ENCODE data around the gene VASN. TPM values are rescaled to one million over a fixed set of nuclear protein-coding genes. Genes with fewer than 3 reads are reported as not detected.
A peak's percentile ranks its signal among the peaks of the same experiment; 100 is the strongest.

Gene VASN
- total RNA-seq, 2 experiments from 2014 or later = not detected

DNA sequence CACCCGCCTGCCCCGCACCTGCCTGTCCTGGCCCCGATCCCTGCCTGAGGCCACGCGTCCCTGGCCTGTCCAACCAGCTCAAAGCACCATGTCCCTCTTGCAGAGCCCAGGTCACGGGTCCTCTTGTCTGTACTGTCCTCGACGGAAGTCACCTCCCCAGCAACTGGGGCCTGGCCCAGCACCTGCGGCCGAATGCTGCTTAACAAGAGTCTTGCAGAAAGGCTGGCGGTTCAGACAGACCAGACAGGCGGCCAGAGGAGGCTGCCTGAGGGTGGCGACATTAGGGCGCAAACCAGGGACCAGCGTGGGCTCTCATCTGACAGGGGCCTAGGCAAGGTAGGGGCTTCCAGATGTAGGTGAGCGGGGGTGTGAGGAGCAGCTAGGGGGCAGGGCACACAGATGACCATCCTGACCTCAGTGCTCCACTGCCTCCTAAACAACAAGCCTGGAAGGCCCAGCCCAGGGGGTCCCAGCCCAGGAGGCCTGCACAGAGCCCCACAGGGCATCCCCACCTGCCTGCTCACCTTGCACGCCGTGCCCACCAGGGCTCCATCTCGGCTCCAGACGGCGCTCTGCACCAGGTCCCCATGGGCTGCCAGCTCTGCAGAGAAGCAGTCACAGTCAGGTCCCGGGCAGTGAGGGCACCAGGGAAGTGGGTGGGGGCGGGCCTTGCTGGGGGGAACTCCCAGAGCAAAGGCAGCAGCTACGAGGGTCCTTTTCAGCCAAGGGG is 33.5 kb downstream of the VASN start:
- DNase-seq = no peak
- no peak for ATAC-seq
- H3K27ac Mint-ChIP-seq = no peak overlapping the region
- no peaks in the 10 kb centered on the region for H3K9me3 Mint-ChIP-seq (ENCODE audit: low read depth)
- peaks cover 27% of the 10 kb centered on the region for H3K36me3 Mint-ChIP-seq
- H3K4me1 Mint-ChIP-seq = peaks cover 7% of the 10 kb centered on the region
- CTCF ChIA-PET = interaction anchor here (0.8 to 1.8 kb wide), 3 partner anchors 10 to 11 kb away, joined by 3 to 6 read pairs (median 6); partner anchors contain the start of gene CORO7
- H3K4me3 Mint-ChIP-seq = no peak overlapping the region
- H3K27me3 Mint-ChIP-seq = no peaks in the 10 kb centered on the region

DNA sequence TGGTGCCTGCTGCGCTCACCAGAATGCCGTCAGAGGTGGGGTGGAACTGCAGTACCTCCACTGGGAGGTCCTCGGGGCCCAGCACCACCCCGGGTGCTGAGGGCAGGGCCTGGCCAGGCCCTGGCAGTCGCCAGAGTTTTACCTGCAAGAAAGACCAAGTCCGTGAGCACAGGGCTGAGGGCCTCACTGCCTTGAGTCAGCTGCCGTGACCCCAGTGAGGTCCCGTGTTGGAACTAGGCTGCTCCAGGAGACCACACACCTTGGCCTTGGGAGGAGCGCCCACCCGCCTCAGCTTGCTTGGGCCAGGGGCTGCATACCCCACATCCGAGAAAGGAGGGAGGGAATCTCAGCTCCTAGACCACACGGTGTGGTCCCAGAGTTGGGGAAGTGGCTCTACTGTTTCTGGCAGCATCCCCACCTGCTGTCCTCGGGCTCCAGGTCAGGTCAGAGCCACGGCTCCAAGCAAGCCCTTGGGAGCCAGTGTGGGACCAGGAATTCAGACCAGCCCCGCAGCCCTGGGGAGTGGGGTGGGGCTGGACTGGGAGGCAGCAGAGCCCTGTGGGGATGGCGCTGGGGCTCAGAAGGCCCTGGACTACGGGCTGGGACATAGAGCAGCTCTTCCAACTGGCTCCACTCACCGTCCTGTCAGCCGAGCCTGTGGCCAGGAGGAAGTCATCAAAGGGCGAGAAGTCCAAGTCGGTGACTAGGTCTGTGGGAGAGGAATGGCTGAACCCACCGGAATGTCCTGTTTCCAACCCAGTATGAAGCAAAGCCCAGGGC is 36.1 kb downstream of the VASN start:
- no peak overlapping the region for H3K27ac Mint-ChIP-seq
- ATAC-seq (no peak), DNase-seq (no peak)
- H3K4me3 Mint-ChIP-seq = no peak overlapping the region
- H3K27me3 Mint-ChIP-seq = no peaks in the 10 kb centered on the region
- H3K9me3 Mint-ChIP-seq (ENCODE audit: low read depth) = no peaks in the 10 kb centered on the region
- H3K4me1 Mint-ChIP-seq = peaks cover 18% of the 10 kb centered on the region
- peaks cover 31% of the 10 kb centered on the region for H3K36me3 Mint-ChIP-seq
- CTCF ChIA-PET = interaction anchor here (0.6 to 2.6 kb wide), 2 partner anchors 49 to 137 kb away, joined by 3 to 8 read pairs; no protein-coding TSS in a partner anchor

DNA sequence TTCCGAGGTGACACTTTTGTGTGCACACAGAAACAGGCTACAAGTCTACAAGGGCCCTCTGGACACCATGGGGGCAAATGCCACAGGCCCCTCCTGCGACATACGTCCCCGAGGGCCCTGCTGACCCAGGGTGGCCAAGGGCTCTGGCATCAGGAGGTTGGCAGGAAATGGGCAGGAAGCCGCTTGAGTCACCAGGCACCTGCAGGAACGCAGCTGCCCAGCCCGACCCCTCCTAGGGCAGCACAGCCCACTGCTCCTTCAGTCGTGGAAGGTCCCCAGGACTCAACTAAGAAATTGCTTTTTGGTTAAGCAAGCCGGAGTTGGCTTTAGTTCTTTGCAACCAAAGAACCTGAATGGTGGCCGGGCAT is 36.7 kb downstream of the VASN start:
- CTCF ChIA-PET = interaction anchor here (2.0 to 2.6 kb wide), 2 partner anchors 29 to 50 kb away, joined by 5 to 8 read pairs; no protein-coding TSS in a partner anchor
- no peak for ATAC-seq
- Mint-ChIP-seq H3K4me1 (peaks cover 24% of the 10 kb centered on the region), H3K4me3 (no peak overlapping the region), H3K27me3 (no peaks in the 10 kb centered on the region), H3K9me3 (ENCODE audit: low read depth) (no peaks in the 10 kb centered on the region), H3K27ac (no peak overlapping the region), H3K36me3 (peaks cover 34% of the 10 kb centered on the region)
- DNase-seq = no peak

DNA sequence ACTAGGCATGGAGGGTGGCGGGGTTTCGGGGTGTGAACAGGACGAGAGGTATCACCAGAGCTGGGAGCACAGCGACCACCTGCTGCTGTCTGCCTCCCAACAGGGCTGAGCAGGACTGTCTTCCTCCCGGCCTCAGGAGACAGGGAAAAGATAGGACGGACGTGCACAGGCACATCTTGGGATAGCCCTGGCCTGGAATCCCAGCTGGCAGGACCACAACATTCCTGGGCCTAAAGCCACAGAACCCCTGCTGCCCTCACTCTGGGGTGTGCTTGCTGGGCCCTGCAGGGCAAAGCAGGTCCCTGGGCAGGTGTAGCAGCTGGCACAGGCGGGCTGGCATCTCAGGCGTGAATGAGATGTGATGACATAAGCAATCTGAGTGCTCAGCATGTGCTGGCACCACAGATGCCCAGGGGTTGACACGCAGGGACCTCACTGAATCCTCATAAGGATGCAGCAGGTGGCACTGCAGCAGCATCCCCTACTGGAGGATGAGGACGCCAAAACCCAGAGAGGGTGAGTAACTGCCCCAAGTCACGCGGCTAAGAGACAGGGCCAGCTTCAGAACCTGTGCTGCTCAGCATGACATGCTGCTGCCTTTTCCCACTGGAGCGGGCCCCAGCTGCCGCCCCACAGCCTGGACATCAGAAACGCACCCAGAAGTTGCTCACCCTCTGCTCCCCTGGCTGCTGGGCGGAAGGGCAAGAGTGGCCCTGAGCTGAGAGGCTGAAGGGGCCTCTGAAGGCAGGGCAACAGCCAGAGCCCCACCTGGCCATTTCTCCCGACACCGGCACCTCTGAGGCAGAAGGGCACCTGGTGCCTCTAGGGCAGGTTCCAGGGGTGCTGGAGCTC is 37.7 kb downstream of the VASN start:
- CTCF ChIA-PET = interaction anchor here (0.7 to 9.2 kb wide), 6 partner anchors 6 to 177 kb away, joined by 3 to 51 read pairs (median 4); no protein-coding TSS in a partner anchor
- Mint-ChIP-seq H3K27ac (no peak overlapping the region), H3K4me3 (no peak overlapping the region), H3K27me3 (no peaks in the 10 kb centered on the region), H3K4me1 (peaks cover 32% of the 10 kb centered on the region), H3K9me3 (ENCODE audit: low read depth) (no peaks in the 10 kb centered on the region), H3K36me3 (peaks cover 34% of the 10 kb centered on the region)
- ATAC-seq (no peak), DNase-seq (no peak)

DNA sequence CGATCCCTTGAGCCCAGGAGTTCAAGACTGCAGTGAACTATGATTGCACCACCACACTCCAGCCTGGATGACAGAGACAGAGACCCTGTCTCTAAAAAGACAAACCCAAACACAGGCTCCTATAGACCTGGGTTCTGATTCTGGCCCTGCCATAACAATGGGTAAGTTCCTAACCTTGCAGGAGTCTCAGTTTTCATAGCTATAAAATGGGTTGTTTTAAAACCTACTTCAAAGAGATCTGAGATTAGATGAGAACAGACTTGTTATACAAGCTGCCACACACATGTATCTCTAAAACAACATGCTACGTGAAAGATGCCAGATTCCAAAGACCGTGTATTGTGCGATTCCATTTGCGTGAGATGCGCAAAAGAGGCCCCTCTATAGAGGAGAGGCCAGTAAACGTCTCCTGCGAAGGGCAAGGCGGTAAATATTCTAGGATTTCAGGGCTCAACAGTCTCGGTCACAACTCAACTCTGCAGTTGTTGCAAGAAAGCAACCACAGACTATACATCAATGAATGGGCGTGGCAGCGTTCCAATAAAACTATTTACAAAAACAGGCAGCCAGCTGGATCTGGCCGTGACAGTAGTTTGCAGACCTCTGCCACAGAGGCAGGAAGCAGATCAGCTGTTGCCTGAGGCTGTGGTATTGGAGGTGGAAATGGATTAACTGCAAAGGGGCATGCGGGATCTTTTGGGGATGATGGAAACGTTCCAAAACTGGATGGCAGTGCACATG is 38.9 kb downstream of the VASN start:
- no peaks in the 10 kb centered on the region for H3K27me3 Mint-ChIP-seq
- no peaks in the 10 kb centered on the region for H3K9me3 Mint-ChIP-seq (ENCODE audit: low read depth)
- no peak overlapping the region for H3K4me3 Mint-ChIP-seq
- H3K36me3 Mint-ChIP-seq = peaks cover 34% of the 10 kb centered on the region
- no peak overlapping the region for H3K27ac Mint-ChIP-seq
- CTCF ChIA-PET = interaction anchor here (1.2 to 9.2 kb wide), 4 partner anchors 8 to 55 kb away, joined by 3 to 51 read pairs (median 6); no protein-coding TSS in a partner anchor
- peaks cover 41% of the 10 kb centered on the region for H3K4me1 Mint-ChIP-seq
- DNase-seq (no peak), ATAC-seq (no peak)

DNA sequence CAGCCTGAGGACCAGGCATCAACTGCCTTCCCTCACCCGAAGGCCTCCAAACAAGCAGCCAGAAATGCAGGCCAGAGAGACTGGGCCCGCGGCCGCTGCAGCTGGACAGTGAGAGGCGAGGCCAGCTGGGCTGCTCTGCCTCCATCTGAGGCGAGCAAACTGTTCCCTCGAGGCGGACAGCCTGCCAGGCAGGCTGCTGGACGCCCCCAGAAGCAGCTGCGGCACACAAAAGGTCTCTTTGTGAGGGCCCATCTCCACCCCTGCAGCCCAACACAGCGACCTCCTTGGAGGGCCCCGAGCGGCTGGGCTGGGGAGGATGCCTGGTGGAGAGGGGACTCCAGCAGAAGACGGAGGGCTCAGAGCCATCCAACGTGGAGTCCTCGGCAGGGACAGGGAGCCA is 40.0 kb downstream of the VASN start:
- DNase-seq = no peak
- CTCF ChIA-PET = interaction anchor here (9.2 kb wide), 1 partner anchor 9 kb away, joined by 51 read pairs; no protein-coding TSS in a partner anchor
- no peaks in the 10 kb centered on the region for H3K9me3 Mint-ChIP-seq (ENCODE audit: low read depth)
- H3K4me3 Mint-ChIP-seq = no peak overlapping the region
- H3K36me3 Mint-ChIP-seq = peaks cover 30% of the 10 kb centered on the region
- no peak for ATAC-seq
- peaks cover 42% of the 10 kb centered on the region for H3K4me1 Mint-ChIP-seq
- H3K27ac Mint-ChIP-seq = no peak overlapping the region
- no peaks in the 10 kb centered on the region for H3K27me3 Mint-ChIP-seq

DNA sequence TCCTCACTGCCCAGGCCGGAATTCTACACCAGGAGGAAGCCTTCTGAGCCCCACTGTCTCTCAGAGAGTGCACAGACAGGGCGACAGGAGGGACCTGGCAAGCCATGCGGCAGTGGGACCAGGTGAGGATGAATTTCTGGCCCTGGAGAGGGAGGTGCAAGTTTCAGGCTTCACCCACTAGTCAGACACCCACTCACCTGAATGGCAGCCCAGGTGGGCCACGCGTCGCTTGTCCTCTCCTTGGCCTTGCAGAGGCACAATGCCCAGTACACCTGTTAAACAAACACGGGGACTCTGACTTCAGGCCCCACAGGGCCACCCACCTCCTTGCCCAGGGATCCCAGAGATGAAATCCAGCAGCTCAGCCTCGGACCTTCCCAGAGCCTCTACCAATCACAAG is 40.5 kb downstream of the VASN start:
- Mint-ChIP-seq H3K27me3 (no peaks in the 10 kb centered on the region), H3K9me3 (ENCODE audit: low read depth) (no peaks in the 10 kb centered on the region), H3K36me3 (peaks cover 30% of the 10 kb centered on the region), H3K4me1 (peaks cover 45% of the 10 kb centered on the region), H3K4me3 (no peak overlapping the region), H3K27ac (no peak overlapping the region)
- DNase-seq (no peak), ATAC-seq (no peak)
- CTCF ChIA-PET = interaction anchor here (9.2 kb wide), 1 partner anchor 9 kb away, joined by 51 read pairs; no protein-coding TSS in a partner anchor

DNA sequence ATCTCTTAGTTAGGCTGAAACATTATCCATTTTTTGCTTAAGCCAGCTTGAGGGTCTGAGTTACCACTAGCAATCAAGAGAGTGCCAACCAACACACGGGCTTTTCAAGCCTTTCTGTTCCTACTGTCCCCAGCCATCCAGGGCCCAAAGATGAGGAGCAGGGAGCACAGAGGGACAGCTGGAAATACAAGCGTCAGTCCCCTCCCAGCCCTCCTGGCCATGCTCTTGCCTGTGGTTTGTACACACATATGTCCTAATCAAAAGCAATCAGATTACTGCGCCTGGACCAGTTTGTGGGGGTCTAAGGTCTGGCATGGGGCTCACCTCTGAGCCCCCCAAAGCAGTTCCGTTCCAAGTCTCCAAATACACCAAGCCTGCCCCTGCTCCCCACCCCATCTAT is 41.2 kb downstream of the VASN start:
- Mint-ChIP-seq H3K36me3 (peaks cover 30% of the 10 kb centered on the region), H3K27ac (no peak overlapping the region), H3K9me3 (ENCODE audit: low read depth) (no peaks in the 10 kb centered on the region), H3K27me3 (no peaks in the 10 kb centered on the region), H3K4me1 (peaks cover 48% of the 10 kb centered on the region), H3K4me3 (no peak overlapping the region)
- DNase-seq (no peak), ATAC-seq (no peak)
- CTCF ChIA-PET = interaction anchor here (9.2 kb wide), 1 partner anchor 10 kb away, joined by 51 read pairs; no protein-coding TSS in a partner anchor

DNA sequence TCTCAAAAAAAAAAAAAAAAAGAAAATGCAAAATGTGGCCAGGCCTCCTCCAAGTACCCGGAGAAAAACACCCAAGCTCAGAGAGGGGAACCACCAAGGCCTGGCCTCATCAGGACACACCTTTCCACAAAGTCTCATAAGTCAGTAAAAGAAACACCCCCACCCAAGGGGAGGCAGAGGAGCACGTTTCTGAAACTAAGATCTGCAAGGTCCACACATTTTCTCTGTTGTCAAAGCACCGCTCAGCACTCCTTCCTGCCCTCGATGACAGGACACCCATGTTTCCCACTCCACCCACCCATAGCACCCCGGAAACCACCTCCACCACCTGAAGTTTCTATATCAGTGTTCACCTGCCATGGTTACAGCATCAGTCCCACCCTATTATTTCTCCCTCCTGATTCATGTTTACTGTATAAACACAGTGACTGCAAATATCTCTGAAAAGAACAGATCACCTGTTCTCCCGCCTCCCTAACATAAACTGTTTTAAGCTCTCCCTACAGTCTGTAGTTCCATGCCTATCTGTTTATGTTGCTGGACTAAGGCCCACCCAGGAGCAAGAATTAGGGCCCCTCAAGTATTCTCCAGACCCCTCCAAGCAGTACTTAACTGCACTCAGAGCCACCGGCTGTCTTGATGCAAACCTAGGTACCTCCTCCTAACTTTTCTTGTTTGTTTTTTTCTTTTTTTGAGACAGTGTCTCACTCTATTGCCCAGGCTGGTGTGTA is 42.7 kb downstream of the VASN start:
- DNase-seq (peak; percentile 98), ATAC-seq (peak; percentile 60)
- Mint-ChIP-seq H3K27me3 (no peaks in the 10 kb centered on the region), H3K4me3 (peak overlapping the region; percentile 90), H3K36me3 (peaks cover 30% of the 10 kb centered on the region), H3K9me3 (ENCODE audit: low read depth) (no peaks in the 10 kb centered on the region), H3K27ac (peak overlapping the region; percentile 92), H3K4me1 (peaks cover 47% of the 10 kb centered on the region)
- CTCF ChIA-PET = interaction anchor here (0.6 to 9.2 kb wide), 15 partner anchors 11 to 1294 kb away, joined by 3 to 51 read pairs (median 4); partner anchors contain the start of gene MGRN1

DNA sequence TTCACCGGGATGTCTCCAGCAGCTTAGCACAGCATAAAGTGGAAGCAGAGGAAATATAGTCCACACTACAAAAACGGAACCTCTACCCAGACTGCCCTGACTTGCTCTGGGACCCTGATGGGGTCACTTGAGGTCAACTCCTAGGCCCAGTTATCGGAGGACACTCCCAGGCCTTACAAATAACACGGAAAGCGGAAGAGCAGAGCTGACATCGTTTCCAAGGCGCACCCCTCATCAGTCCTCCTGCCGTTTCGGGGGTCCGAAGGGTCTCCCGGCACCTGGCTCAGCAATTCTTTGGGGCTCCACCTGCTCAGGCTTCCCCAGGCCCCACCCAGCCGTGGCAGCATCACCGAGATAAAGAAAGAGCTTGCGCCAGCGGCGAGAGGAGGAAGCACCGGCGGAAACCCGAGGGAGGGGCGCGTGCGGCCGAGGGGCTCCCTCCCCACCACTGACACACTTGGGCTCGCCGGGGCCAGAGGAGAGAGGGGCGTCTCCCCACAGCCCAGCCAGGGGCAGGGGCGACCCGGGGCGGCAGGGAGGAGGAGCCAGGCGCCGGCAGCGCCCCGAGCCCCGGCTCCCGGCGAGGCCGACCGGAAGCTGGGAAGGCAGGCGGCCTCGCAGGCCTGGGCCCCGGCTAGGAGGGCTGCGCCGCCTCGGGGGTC is 44.0 kb downstream of the VASN start:
- peaks cover 28% of the 10 kb centered on the region for H3K36me3 Mint-ChIP-seq
- no peaks in the 10 kb centered on the region for H3K9me3 Mint-ChIP-seq (ENCODE audit: low read depth)
- peak overlapping the region; percentile 92 for H3K27ac Mint-ChIP-seq
- H3K27me3 Mint-ChIP-seq = no peaks in the 10 kb centered on the region
- peak overlapping the region; percentile 90 for H3K4me3 Mint-ChIP-seq
- ATAC-seq = peak; percentile 25
- CTCF ChIA-PET = interaction anchor here (0.7 to 9.2 kb wide), 15 partner anchors 10 to 209 kb away, joined by 3 to 51 read pairs (median 4); partner anchors contain the start of genes HMOX2 and MGRN1
- H3K4me1 Mint-ChIP-seq = peaks cover 44% of the 10 kb centered on the region
- peak; percentile 84 for DNase-seq

DNA sequence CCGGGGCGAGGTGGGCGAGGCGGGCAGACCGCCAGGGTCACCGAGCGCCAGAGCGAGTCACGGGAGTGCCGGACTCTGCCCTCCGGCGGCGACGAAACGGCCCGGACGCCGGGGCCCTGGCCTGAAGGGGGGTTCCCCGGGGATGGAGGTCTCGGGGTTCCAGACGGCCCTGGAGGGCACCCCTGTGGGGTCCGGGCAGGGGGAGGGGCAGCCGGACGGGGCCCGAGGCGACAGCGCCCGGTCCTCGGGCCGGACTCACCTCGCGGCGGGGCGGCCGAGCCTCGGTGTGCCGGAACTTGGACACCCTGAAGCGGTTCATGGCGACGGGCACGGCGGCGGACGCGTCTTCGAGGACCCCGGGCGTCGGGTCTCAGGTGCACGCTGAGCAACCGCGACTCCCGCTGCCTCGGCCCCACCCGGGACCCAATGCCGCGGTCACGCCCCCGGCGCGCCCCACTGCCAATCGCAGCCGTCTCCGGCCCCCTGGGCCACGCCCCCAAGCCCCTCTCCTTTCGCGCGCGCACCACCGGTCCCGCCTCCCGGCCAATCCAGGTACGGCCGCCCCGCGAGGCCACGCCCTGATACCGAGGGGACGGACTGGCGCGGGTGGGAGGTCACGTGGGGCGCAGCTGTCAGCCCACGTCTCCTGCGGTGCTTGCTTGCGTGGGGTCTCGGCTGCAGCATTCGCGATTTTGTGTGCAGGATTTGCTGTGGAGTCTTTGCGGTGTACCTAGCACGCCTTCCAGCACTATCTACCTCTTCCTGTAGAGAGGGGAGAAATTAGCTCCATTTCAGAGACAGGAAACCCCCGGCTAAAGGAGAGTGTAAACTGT is 44.8 kb downstream of the VASN start, which contains the start of gene CORO7:
CORO7 (minus strand) TSS at position 397 of the 833 bp plus-strand sequence; CDS start at position 319, 78 bp downstream.
- CTCF ChIA-PET = interaction anchor here (0.7 to 9.2 kb wide), 13 partner anchors 11 to 207 kb away, joined by 3 to 51 read pairs (median 4); partner anchors contain the start of gene HMOX2
- H3K27ac Mint-ChIP-seq = peak within 1 kb of the TSS; percentile 92

More for the DNA sequence above, 44.8 kb downstream of the VASN start, which contains the start of gene CORO7:
- peak; percentile 79 for ATAC-seq
- Mint-ChIP-seq H3K36me3 (peaks cover 24% of the 10 kb centered on the region), H3K9me3 (ENCODE audit: low read depth) (no peaks in the 10 kb centered on the region), H3K4me3 (peak within 1 kb of the TSS; percentile 90), H3K4me1 (peaks cover 41% of the 10 kb centered on the region), H3K27me3 (no peaks in the 10 kb centered on the region)
- DNase-seq = peak; percentile 99

All from activated CD8-positive, alpha-beta memory T cell treated with anti-CD3 and anti-CD28 coated beads, Interleukin-2, amount 10 ng/mL, durations not matched to agents 7 days and 5 days (primary cell).